AG09309 (cell line): ENCODE measurements around the gene ERI3.

ENCODE experiments used
- DNase-seq: peaks from one replicate; pipeline ENCODE4 v3.0.0-alpha.2; 2010; ENCODE audit warnings: low read depth
- H3K4me3 ChIP-seq: 2 replicates; pipeline ENCODE4 v1.5.1; 2011; ENCODE audit warnings: mild to moderate bottlenecking, low read depth, low read length, moderate library complexity; ENCODE audit not compliant: control insufficient read depth
- CTCF ChIP-seq: IDR thresholded peaks from 2 replicates; pipeline ENCODE4 v1.5.1; 2011; ENCODE audit warnings: mild to moderate bottlenecking, low read depth, low read length, inconsistent platforms; ENCODE audit not compliant: insufficient read depth, control insufficient read depth; ENCODE audit errors: missing control alignments

The ERI3 gene

GRCh38 chr1:44338136-44338535 lies 16.9 kb downstream of the ERI3 start:
- TF ChIP-seq CTCF = no peak
- no peak overlapping the region for H3K4me3 ChIP-seq
- DNase-seq = no peak

GRCh38 chr1:44336668-44337067 lies 18.4 kb downstream of the ERI3 start:
- no peak for TF ChIP-seq CTCF
- H3K4me3 ChIP-seq = no peak overlapping the region
- DNase-seq = no peak

GRCh38 chr1:44334968-44335367 lies 20.1 kb downstream of the ERI3 start:
- TF ChIP-seq CTCF = no peak
- no peak for DNase-seq

GRCh38 chr1:44333376-44333775 lies 21.7 kb downstream of the ERI3 start:
- no peak overlapping the region for H3K4me3 ChIP-seq
- TF ChIP-seq CTCF = no peak
- DNase-seq = no peak

More at GRCh38 chr1:44334968-44335367, 20.1 kb downstream of the ERI3 start:
- H3K4me3 ChIP-seq = no peak overlapping the region

- no peak for TF ChIP-seq CTCF
- no peak overlapping the region for H3K4me3 ChIP-seq
- DNase-seq = no peak
Observed at GRCh38 chr1:44332505-44332904, 22.6 kb downstream of the ERI3 start.

GRCh38 chr1:44330935-44331334 lies 24.1 kb downstream of the ERI3 start:
- no peak overlapping the region for H3K4me3 ChIP-seq
- no peak for DNase-seq
- no peak for TF ChIP-seq CTCF
